Trophoblast cell (in vitro differentiated cells and primary cell): ENCODE measurements around the gene CNTN2. TPM values are rescaled to one million over a fixed set of nuclear protein-coding genes. Genes with fewer than 3 reads are reported as not detected.

ENCODE experiments used
- DNase-seq, 2 donors: peaks; one replicate each; pipeline ENCODE4 v3.0.0-alpha.2; 2016
- H2AFZ ChIP-seq: 2 replicates; pipeline ENCODE4 v1.6.1; 2013; ENCODE audit warnings: low read length, moderate library complexity, mild to moderate bottlenecking; ENCODE audit not compliant: insufficient read depth, poor library complexity
- H2AK5ac ChIP-seq: 2 replicates; pipeline ENCODE4 v1.6.1; 2013; ENCODE audit warnings: mild to moderate bottlenecking, low read length
- H2BK120ac ChIP-seq: 2 replicates; pipeline ENCODE4 v1.6.1; 2013; ENCODE audit warnings: low read length, mild to moderate bottlenecking, moderate library complexity; ENCODE audit not compliant: insufficient read depth, poor library complexity
- H2BK12ac ChIP-seq: 2 replicates; pipeline ENCODE4 v1.6.1; 2013; ENCODE audit warnings: mild to moderate bottlenecking, low read length, moderate library complexity
- H2BK5ac ChIP-seq: 2 replicates; pipeline ENCODE4 v1.6.1; 2013; ENCODE audit warnings: low read length, low read depth, moderate library complexity, mild to moderate bottlenecking; ENCODE audit not compliant: poor library complexity
- H3K14ac ChIP-seq: 2 replicates; pipeline ENCODE4 v1.6.1; 2013; ENCODE audit warnings: mild to moderate bottlenecking, low read length
- H3K18ac ChIP-seq: 2 replicates; pipeline ENCODE4 v1.6.1; 2013; ENCODE audit warnings: mild to moderate bottlenecking, low read length
- H3K23ac ChIP-seq: 2 replicates; pipeline ENCODE4 v1.6.1; 2013; ENCODE audit warnings: low read length
- H3K27ac ChIP-seq: 2 replicates; pipeline ENCODE4 v1.5.1; 2013; ENCODE audit warnings: low read depth, mild to moderate bottlenecking, inconsistent platforms, low read length, moderate library complexity
- H3K27me3 ChIP-seq: 2 replicates; pipeline ENCODE4 v1.6.1; 2013; ENCODE audit warnings: inconsistent platforms, mild to moderate bottlenecking, low read length, moderate library complexity; ENCODE audit not compliant: insufficient read depth
- H3K36me3 ChIP-seq, 2 experiments: 1 replicate in 1 of 2; 2 replicates in 1 of 2; pipeline ENCODE4 v1.6.1; 2013; ENCODE audit warnings: low read length in 2 of 2, mild to moderate bottlenecking in 2 of 2, moderate library complexity in 1 of 2; ENCODE audit not compliant: insufficient read depth in 2 of 2, control insufficient read depth in 1 of 2
- H3K4ac ChIP-seq: 2 replicates; pipeline ENCODE4 v1.6.1; 2013; ENCODE audit warnings: low read depth, mild to moderate bottlenecking, low read length, moderate library complexity
- H3K4me1 ChIP-seq, 2 experiments: 1 replicate in 1 of 2; 2 replicates in 1 of 2; pipeline ENCODE4 v1.6.1; 2013; ENCODE audit warnings: low read length in 2 of 2, mild to moderate bottlenecking in 2 of 2, moderate library complexity in 1 of 2; ENCODE audit not compliant: insufficient read depth in 2 of 2, control insufficient read depth in 1 of 2
- H3K4me2 ChIP-seq: 2 replicates; pipeline ENCODE4 v1.6.1; 2013; ENCODE audit warnings: inconsistent platforms, mild to moderate bottlenecking, low read length, moderate library complexity
- H3K4me3 ChIP-seq: 2 replicates; pipeline ENCODE4 v1.5.1; 2013; ENCODE audit warnings: mild to moderate bottlenecking, low read depth, low read length, inconsistent platforms
- H3K79me1 ChIP-seq: one replicate; pipeline ENCODE4 v1.6.1; 2013; ENCODE audit warnings: low read length
- H3K79me2 ChIP-seq: 2 replicates; pipeline ENCODE4 v1.6.1; 2013; ENCODE audit warnings: low read length, mild to moderate bottlenecking; ENCODE audit not compliant: control insufficient read depth, insufficient read depth, poor library complexity
- H3K9ac ChIP-seq: 2 replicates; pipeline ENCODE4 v1.6.1; 2013; ENCODE audit warnings: mild to moderate bottlenecking, low read length
- H3K9me3 ChIP-seq: 2 replicates; pipeline ENCODE4 v1.6.1; 2013; ENCODE audit warnings: low read depth, mild to moderate bottlenecking, control low read depth, inconsistent platforms, low read length; ENCODE audit not compliant: insufficient read depth
- H4K12ac ChIP-seq: 2 replicates; pipeline ENCODE4 v1.6.1; 2013; ENCODE audit warnings: low read depth, mild to moderate bottlenecking, low read length, moderate library complexity
- H4K8ac ChIP-seq: 2 replicates; pipeline ENCODE4 v1.6.1; 2013; ENCODE audit warnings: low read depth, mild to moderate bottlenecking, low read length, moderate library complexity
- H4K91ac ChIP-seq: one replicate; pipeline ENCODE4 v1.6.1; 2013; ENCODE audit warnings: low read depth, mild to moderate bottlenecking, low read length, moderate library complexity
- WGBS: extraction: QIAGEN DNeasy Blood & Tissue Kit; methylation state at CpG from one replicate; pipeline ENCODE4 v1.1.7; 2013; ENCODE audit warnings: missing lambda C conversion rate; ENCODE audit not compliant: insufficient read length, insufficient coverage; ENCODE audit errors: extremely low coverage; 5-methylcytosine and 5-hydroxymethylcytosine counted together
- polyA plus RNA-seq: library from polyadenylated mRNA; stranded (reverse); fragments of 200-250 nt; gene quantifications from 2 replicates; pipeline ENCODE4 v1.2.3, GENCODE V29; 2013

The CNTN2 gene, protein sequence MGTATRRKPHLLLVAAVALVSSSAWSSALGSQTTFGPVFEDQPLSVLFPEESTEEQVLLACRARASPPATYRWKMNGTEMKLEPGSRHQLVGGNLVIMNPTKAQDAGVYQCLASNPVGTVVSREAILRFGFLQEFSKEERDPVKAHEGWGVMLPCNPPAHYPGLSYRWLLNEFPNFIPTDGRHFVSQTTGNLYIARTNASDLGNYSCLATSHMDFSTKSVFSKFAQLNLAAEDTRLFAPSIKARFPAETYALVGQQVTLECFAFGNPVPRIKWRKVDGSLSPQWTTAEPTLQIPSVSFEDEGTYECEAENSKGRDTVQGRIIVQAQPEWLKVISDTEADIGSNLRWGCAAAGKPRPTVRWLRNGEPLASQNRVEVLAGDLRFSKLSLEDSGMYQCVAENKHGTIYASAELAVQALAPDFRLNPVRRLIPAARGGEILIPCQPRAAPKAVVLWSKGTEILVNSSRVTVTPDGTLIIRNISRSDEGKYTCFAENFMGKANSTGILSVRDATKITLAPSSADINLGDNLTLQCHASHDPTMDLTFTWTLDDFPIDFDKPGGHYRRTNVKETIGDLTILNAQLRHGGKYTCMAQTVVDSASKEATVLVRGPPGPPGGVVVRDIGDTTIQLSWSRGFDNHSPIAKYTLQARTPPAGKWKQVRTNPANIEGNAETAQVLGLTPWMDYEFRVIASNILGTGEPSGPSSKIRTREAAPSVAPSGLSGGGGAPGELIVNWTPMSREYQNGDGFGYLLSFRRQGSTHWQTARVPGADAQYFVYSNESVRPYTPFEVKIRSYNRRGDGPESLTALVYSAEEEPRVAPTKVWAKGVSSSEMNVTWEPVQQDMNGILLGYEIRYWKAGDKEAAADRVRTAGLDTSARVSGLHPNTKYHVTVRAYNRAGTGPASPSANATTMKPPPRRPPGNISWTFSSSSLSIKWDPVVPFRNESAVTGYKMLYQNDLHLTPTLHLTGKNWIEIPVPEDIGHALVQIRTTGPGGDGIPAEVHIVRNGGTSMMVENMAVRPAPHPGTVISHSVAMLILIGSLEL
- not detected in 2 replicates for polyA plus RNA-seq

DNA sequence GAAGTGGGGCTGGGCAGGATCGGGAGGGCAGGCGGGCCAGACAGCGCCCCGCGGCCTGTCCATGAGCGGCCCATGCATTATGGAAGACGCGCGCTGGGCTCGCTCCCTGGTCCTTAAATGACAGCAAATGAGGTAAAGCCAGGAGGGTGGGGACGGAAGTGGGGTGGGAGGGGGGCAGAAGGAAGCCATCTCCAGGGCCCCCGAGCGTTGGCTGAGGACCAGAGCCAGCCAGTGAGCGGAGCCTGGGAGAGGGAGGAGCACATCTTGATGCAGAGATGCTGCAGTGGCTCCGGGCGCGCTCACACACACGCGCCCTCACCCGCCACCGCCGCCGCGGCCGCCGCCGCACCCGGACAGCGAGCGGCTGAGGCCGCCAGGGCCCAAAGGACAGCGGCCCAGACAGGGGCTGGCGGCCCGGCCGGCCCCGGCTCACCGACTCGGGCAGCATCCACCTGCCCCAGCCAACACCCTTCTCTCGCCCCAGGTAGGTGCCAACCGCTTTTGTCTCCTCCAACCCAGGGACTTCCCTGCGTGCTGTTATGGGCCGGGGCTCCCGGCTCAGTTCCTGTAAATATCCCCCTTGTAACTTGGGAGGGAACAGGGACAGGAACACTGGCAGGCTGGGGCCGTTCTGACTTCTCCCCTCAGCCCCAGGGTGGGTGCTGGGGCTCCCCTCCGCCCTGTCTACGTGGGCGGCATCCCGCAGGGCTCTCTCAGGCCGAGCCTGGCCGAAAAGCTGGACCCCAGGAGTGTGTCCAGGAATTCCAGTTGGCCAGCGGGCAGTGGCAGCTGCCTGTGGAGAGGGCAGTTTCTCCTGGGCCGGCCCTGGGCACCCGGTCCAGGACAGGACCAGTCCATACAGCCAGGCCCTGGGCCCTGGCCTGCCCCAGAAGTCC, at the start of gene CNTN2:
TSS of gene CNTN2 (plus strand) at position 302 of the 896 bp plus-strand sequence. CDS start 9,974 bp downstream, outside the sequence.
- DNase-seq = no peak
- no peak within 1 kb of the TSS for H3K23ac ChIP-seq
- WGBS = no CpG with 5 or more reads among the region's 53 CpGs

DNA sequence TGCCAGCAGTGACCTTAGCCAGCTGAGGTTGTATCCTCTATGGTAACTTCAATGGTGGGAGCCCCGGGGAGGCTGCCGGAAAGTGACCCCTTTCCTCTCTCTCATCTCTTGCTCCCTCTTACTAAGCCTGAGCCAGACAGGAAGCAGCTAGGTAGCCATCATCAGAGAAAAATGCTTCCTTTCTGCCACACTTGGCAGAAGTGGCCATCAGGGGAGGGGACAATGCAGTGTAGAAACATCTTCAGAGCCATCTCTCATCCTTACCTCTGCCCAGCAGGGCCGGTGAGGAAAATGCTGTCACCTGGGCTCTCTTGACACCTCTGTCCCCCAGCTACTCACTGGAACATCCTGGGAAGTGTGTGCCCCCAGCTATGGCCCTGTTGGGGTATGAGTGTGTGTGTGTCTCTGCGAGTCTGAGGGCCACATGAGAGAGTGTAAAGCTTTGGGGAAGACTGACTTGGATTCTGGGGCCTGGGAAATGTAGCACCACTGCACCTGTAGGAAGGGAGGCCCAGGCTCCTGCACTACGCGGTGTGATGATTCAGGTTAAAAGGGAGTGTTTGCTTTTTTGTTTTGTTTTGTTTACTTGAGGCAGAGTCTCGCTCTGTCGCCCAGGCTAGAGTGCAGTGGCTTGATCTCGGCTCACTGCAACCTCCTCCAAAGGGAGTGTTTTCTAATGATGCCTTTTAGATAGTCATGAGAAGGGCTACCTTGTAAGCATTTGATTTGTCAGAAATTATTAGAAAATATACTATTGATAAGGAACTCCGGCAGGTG, 48.7 kb upstream of the CNTN2 start:
- Histone ChIP-seq H3K4ac (no peak overlapping the region), H2BK12ac (no peak overlapping the region), H3K18ac (no peak overlapping the region), H3K27ac (no peak overlapping the region), H3K4me3 (no peak overlapping the region), H3K14ac (no peak overlapping the region), H3K23ac (no peak overlapping the region), H4K12ac (no peak overlapping the region), H2BK120ac (no peak overlapping the region), H2BK5ac (no peak overlapping the region), H3K4me1 (no peaks in the 10 kb centered on the region), H3K27me3 (no peaks in the 10 kb centered on the region), H2AFZ (no peak overlapping the region), H3K79me1 (no peaks in the 10 kb centered on the region), H3K79me2 (no peaks in the 10 kb centered on the region), H2AK5ac (no peak overlapping the region), H3K36me3 (no peaks in the 10 kb centered on the region), H4K91ac (no peak overlapping the region), H4K8ac (no peak overlapping the region), H3K4me2 (no peak overlapping the region), H3K9ac (no peak overlapping the region), H3K9me3 (peaks cover 5% of the 10 kb centered on the region)
- DNase-seq = no peak
- no CpG with 5 or more reads among the region's 10 CpGs for WGBS

More for the DNA sequence above, at the start of gene CNTN2:
- Histone ChIP-seq H3K36me3 (no peaks in the 10 kb centered on the region), H2AK5ac (no peak within 1 kb of the TSS), H3K4ac (no peak within 1 kb of the TSS), H2BK5ac (no peak within 1 kb of the TSS), H3K79me2 (no peaks in the 10 kb centered on the region), H3K4me3 (no peak within 1 kb of the TSS), H2BK12ac (no peak within 1 kb of the TSS), H3K9me3 (peaks cover 3% of the 10 kb centered on the region), H2BK120ac (no peak within 1 kb of the TSS), H4K91ac (no peak within 1 kb of the TSS), H3K27me3 (peaks cover 22% of the 10 kb centered on the region), H2AFZ (no peak within 1 kb of the TSS), H3K9ac (no peak within 1 kb of the TSS), H4K12ac (no peak within 1 kb of the TSS), H3K4me1 (no peaks in the 10 kb centered on the region), H3K27ac (no peak within 1 kb of the TSS), H3K79me1 (no peaks in the 10 kb centered on the region), H3K18ac (no peak within 1 kb of the TSS), H3K14ac (no peak within 1 kb of the TSS), H3K4me2 (no peak within 1 kb of the TSS), H4K8ac (no peak within 1 kb of the TSS)

DNA sequence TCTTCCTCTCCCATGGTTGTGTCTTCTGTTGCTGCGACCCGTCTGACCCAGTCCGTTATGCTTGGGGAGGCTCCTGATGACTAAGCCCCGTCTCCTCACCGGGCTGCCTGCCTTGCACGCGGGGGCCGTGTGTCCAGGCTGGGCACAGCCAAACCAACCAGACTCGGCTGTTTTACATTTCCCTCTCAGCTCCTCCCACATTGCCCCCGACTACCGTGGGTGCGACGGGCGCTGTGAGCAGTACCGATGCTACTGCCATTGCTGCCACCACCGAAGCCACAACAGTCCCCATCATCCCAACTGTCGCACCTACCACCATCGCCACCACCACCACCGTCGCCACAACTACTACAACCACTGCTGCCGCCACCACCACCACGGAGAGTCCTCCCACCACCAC, 46.0 kb upstream of the CNTN2 start:
- H3K4ac ChIP-seq = no peak overlapping the region
- WGBS = no CpG with 5 or more reads among the region's 22 CpGs
- H3K18ac ChIP-seq = no peak overlapping the region
- H3K36me3 ChIP-seq = no peaks in the 10 kb centered on the region
- peaks cover 5% of the 10 kb centered on the region for H3K9me3 ChIP-seq
- no peak overlapping the region for H2BK120ac ChIP-seq
- H3K4me1 ChIP-seq = no peaks in the 10 kb centered on the region
- no peak overlapping the region for H4K12ac ChIP-seq
- no peaks in the 10 kb centered on the region for H3K27me3 ChIP-seq
- no peak overlapping the region for H3K14ac ChIP-seq
- H2AFZ ChIP-seq = no peak overlapping the region
- H3K27ac ChIP-seq = no peak overlapping the region
- DNase-seq = no peak
- H3K4me3 ChIP-seq = no peak overlapping the region
- H3K4me2 ChIP-seq = no peak overlapping the region
- no peak overlapping the region for H4K91ac ChIP-seq
- no peaks in the 10 kb centered on the region for H3K79me2 ChIP-seq
- H3K23ac ChIP-seq = no peak overlapping the region
- no peak overlapping the region for H3K9ac ChIP-seq
- H2AK5ac ChIP-seq = no peak overlapping the region
- H2BK12ac ChIP-seq = no peak overlapping the region
- no peaks in the 10 kb centered on the region for H3K79me1 ChIP-seq
- no peak overlapping the region for H2BK5ac ChIP-seq
- no peak overlapping the region for H4K8ac ChIP-seq
